GM18868 (cell line): ENCODE results near the gene PDE4B.
A peak's percentile ranks its signal among the peaks of the same experiment; 100 is the strongest.
"Not testable (repeated sequence)": the region's sequence is repeated elsewhere in the genome, so short reads cannot be mapped to it uniquely, and the experiment has no call there.

Experiments used
- ATAC-seq: cut with Tn5 transposase; IDR thresholded peaks from one replicate; pipeline ENCODE4 v1.9.1; 2021; ENCODE audit warnings: mild to moderate bottlenecking, moderate library complexity; ENCODE audit not compliant: unreplicated experiment

PDE4B gene

DNA sequence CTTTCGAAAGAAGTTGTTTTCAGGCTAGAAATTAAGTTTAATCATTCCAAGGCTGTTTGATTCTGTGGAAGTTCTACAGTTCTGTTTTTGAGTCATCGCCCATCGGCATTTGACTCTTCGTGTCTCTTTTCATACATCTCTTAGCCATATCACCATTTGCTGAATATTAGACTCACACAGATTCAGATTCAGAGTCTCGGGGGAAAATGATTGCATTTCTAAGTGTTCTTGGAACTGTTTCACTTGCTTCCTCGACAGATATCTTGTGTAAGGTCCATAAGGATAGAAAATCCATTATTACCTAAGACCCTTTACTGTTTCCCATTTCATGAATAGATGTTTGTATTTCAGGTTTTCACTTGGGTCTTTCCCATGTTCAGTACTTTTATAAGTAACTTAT lies 504.3 kb downstream of the PDE4B start:
- no peak for ATAC-seq

DNA sequence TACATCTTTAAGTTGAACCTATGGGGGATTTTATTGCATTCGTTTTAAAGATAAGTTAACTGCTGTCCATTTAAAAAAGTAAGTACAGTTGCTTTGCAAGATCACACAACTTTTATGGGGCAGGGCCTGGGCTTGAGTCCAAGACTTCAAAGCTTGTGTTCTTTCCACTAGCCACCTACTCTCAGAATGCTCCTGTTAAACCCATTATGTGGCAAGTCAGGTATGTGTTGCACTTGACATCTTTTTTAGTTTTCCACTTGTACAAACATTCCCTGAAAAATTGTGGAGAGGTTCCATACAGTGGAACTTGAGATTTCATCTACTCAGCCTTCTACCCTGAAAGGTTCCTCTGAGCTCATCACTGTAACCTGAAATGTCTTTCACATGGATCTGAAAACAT lies 505.8 kb downstream of the PDE4B start:
- ATAC-seq = no peak

DNA sequence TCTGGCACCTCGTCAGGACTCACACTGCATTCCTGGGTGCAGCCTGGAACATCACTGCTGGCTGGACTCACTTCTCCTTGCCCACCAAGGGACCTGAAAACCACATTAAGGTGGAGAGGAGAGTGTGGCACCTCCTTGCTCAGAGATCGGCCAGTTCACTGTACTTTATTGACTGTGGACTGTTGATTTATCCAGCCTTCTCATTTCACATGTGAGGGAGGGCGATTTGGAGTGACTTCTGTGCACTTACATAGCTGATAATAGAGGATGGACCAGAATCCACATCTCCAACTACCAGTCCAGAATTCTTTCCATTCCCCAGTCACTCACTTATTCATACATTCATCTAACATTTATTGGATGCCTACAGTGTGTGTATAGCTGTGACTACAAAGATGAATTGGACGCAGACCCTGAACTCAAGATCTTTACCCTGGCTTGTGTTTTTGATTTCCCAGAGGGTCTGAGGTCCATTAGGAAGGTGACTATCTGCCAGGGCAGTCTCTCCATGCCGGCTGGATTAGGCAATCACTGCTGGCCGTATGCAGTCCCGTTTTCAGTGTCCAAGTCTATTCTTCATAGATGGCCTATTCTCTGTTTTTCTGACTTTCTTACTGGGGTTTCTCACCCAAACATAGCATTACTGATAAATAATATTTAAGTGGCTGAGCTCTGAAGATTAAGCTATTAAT lies 507.7 kb downstream of the PDE4B start:
- no peak for ATAC-seq

DNA sequence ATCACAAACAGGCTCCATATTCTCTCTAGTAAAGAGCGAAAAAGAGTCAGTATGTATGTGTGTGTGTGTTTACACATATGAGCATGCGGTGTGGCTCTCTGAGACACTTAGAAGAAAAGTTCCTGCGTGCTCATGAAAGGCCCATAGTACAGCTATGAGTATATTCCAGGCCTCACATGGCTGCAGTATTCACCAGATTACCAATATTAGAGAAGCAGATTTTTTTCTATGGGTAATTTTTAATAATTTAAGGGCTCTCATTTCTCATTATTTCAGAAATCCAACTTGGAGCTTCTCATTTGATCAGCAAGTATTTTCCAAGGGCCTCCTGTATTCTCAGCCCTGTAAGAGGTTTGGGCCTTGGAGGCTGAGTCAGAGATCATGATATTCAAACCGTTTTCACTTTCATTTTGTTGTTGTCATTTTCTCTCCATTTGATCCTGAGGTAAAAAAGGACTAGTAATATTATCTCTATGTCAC lies 508.3 kb downstream of the PDE4B start:
- peak; percentile 77 for ATAC-seq

DNA sequence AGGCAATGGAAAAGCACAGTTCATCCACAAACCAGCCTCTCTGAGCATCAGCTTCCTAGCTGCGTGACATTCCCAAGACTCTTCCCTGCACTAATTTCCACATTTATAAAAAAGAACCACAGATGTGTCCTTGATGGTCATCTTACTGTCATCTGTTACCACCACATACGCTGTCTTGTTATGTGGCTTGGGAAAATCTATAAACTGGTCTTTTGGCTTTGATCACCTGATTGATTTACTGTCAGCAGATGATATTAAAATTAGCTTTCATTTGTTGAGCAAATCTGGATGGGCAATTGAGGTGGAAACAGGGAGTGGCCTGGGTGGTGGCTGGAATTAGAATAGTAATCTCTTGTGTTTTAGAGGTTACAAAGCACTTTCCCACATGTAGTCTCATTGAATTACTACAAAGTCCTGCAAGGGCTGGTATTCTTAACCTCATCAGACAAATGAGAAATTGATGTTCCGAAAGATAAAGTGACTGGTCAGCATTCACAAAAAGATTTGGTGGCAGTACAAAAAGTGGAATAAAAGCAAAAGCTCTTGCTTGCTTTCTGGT lies 509.6 kb downstream of the PDE4B start:
- ATAC-seq = no peak

DNA sequence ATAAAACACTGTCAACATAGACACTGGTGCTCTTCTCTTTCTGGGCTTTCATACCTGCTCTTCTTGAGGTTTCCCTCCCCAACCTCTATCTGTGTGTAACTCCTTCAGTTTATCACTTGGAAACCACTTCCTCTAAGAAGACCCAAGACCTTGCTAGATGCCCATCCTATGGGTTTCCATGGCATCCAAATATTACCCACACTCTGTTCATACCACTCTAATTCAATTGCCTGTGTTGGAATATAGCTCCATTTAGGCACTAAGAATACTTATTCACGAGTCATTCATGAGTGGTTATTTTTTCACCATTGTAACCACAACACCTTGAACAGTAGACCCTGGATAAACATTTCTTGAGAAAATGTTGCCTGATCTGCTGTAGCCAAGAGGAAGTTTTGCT lies 510.1 kb downstream of the PDE4B start:
- ATAC-seq = no peak

DNA sequence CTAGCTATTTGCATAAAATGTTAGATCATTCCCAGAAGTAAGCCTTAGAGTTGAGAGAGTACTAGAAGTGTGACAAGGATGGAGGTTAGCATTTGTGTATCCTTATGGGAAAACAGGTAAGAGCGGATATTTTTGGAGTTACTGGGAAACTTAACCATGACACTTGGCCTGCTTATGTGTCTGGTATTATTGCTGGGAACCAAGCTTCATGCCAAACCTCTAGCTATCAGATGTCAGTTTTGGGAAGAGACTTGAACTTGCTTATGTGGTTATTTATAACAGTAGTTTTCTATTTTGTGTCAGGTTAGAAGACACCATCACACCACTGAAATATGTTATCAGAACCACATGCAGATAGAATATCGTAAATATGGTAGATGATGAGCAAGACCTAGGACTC lies 511.0 kb downstream of the PDE4B start:
- ATAC-seq = no peak

DNA sequence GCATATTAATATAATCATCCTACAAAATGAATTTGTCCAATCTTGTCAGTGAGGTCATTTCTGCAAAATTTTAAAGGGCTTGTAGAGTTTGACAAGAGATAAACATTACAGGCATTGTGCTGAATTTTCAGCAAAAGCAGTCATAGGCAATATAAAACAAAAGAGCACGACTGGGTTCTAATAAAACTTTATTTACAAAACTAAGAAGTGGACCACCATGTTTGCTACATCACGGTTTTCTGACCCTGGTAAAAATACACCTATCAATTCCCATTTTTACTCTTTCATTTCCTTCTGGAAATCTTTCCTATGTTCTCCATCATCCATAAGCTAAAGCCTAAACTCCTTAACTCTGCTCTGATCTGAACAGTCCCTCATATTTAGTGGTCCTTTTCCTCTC lies 511.4 kb downstream of the PDE4B start:
- ATAC-seq = no peak

DNA sequence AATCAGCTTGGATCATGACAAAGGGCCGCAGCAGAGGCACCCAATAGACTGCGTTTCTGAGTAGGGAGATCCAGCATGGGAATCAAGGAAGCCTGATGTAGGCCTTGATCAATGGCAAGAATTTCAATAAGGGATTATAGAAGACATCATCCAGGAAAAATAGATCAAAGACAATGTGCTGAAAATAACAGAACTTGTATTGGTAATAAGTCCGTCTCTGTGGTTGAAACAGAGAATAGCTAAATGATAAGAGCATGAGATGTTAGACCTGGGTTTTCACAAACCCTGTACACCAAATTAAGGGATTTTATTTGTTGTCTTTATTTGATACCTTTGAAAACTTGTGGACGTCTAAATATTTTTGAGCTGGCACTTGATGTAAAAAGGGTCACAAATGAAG lies 513.2 kb downstream of the PDE4B start:
- ATAC-seq = peak; percentile 75

DNA sequence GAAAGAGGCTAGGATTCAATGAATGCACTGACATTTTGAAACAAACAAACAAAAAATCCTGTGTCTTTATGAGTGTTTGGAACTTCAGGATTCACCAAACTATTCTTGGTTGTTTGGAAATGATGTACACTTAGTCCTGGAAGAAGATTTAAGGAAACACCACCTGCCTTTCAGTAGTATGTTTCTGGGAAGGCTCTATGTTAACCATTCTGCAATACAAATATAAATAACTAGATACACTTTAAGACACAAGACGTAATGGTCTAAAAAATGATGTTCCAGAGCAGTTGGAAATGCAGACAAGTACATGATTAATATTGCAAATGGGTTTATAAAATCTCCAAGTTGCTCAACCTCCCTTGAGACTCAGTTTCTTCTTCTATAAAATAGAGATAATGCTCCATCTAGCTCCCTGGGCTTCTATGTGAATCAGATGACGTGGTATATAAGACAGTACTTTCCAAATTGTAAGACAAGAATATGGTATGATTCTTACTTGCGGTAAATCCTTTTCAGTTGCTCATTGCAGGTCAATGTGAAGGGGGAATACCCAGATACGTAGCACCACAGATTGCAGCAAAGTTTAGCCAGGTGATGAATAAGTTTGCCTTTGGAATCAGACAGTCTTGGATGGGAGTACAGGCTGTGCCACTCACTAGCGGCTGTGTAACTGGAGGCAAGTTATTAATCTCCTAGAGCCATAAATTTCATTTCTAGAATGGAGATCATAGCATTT lies 516.5 kb downstream of the PDE4B start:
- ATAC-seq = no peak

DNA sequence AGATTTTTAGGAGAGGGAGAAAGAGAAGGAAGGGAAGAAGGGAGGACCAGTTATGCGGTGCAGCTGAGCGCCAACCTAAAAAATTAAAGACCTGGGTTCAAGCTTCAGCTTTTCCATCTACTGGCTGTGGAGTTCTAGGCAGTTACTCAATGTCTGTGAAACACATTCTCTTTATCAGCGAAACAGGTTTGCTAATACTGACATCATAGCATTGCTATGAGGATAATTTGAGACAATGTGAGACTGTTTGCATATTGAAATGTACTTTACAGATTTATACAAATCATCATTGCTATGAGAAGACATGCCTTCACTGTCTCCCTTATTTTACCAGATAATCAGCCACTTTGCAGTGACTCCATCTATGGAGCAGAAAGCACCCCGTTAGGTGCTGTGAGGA lies 518.4 kb downstream of the PDE4B start:
- no peak for ATAC-seq

DNA sequence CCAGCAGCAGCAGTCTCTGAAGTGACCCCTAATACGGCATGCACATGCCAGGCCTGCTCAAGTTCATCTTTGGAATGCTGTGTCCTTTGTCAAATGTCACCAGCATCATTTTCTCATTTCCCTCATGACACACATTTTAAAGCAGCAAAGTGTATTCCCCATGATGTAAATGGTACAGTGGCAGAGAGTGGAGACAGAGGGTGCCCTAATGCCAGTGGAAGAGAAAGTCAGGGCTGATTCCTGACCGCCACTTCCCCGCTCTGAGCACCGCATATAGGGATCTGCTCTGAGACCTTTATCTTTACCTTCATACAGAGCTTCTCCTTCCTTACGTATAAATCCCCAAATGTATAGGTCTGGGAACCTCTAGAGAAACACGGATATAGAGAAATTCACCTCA lies 518.9 kb downstream of the PDE4B start:
- no peak for ATAC-seq

DNA sequence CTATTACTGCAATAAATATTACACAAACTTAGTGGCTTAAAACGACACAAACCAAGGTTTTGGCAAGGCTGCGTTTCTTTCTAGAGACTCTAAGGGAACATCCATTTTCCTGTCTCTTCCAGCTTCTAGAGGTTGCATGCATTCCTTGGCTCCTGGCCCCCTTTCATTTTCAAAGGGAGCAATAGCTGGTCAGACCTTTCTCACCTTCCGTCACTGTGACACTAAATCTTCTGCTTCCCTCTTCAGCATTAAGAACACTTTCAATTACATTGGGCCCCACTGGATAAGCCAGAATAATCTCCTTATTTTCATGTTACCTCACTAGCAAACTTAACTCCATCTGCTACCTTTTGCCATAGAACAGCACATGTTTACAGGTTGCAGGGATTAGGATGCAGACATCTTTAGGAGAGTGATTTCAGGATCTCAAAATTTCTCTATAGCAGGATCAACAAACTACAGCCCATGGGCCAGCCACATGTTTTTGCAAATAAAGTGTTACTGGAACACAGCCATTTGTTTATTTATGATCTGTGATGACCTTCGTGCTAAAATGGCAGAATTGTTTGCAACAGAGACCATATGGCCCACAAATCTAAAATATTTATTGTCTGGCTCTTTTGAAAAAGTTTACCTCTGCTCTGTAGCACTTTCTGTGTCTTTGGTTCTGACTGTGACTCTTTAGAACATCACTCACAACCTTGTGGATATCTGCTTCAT lies 519.7 kb downstream of the PDE4B start:
- ATAC-seq = no peak

DNA sequence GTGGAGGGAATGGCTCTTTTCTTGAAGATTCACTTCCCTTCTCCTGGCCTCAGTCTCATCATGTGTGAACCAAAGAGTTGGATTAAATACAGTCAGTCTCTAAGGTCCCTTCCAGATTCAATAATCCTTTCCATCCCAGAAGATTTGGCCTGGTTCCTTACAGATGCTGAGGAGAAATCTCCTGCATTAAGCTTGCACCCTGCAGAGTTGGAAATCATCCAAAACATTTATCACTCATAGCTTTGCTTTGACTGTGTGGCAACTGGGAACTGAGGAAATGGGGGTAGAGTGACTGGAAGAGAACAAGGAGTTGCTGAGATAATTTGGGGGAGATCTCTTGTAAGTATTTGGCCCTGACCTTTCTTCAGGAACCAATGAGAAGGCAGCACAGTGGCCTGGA lies 520.7 kb downstream of the PDE4B start:
- no peak for ATAC-seq

DNA sequence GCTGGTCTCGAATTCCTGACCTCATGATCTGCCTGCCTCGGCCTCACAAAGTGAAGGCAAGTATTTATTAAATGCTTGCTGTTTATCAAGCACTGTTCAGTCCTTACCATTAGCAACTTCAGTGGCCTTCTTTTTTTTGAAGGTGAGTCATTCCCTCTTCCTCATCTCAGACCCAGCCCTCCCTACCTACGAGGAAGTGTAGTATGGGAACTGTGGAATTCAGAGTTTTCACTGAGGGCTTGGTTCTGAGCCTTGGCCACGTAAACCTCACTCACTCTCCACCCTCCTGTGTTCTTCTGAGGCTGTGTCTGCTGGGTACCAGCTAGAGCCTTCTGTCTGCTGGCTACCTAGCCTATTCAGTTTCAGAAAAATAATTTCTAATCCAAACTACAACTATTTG lies 523.0 kb downstream of the PDE4B start:
- ATAC-seq = no peak

DNA sequence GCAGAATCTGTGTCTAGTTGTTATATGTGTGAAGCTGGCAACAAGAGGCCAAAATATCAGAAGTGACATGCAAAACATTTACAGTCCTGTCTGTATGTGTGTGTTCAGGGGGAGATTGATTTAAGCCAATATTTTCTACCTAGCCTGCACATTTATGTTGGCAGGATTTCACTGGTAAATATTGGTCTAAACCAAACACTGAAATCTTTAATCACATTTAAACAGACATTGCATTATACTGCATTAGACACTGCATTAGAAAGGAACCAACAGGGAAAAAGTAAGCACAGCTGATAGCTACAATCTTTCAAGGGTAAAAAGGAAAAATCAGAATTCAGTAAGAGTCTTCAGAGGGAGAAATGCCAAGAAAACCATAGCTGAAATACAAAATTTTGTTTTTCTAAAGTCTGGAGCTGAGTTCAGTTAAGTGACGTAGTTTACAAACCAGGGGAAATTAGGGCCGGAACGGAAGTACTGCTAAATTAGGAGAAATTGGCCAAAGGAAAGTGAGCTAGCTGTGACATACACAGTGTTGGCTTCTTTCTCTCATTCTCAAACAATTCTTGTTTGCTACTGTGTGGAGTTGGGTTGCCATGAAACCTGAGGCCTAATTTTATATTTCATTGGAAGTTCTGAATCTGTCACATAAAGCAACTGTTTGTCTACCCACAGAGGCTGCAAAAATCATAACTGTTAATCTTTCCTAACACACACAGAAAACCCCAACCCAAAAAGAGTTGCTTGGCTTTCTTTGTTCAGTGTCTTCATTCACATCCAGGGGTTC lies 524.0 kb downstream of the PDE4B start:
- peak; percentile 51 for ATAC-seq

DNA sequence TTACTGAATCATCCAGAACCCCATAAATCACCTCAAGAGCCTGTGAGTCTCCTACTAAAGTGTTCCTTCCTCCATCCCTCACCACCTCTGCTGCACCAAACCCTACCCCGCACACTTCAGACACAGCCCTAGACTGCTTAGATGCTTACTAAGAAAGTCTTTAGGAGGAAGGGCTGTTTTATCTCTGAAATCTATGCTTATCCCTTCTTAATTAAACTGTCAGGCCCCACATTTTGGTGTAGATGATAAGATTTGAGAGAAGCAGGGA lies 524.5 kb downstream of the PDE4B start:
- ATAC-seq = peak; percentile 14

DNA sequence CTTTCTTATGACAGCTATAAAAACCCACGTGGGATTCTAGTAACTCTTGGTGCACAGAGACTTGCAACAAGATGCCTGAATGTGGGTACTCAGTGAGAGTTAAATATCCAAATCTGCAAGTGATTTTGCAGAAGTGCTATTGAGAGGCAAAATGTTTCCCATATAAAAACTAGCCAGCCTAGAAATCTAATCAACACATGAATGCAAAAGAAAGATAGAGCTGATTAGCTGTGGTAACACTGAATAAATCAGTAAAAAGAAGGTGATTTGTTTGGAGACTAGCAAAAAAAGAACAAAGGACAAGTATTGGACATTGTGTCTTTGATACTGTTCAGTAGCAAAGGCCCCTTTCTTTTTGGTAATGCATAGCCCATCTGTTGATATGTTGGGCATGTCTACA lies 527.5 kb downstream of the PDE4B start:
- no peak for ATAC-seq

DNA sequence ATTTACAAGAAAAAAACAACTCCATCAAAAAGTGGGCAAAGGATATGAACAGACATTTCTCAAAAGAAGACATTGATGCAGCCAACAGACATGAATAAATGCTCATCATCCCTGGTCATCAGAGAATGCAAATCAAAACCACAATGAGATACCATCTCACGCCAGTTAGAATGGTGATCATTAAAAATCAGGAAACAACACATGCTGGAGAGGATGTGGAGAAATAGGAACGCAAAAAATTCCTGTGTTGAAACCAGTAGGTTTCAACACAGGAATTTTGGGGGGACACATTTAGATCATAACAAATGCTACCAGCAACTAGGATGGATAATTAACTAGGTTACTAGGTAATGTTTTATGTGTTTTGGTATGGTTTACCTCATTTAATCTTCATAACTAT lies 529.8 kb downstream of the PDE4B start:
- ATAC-seq = not testable (repeated sequence)

DNA sequence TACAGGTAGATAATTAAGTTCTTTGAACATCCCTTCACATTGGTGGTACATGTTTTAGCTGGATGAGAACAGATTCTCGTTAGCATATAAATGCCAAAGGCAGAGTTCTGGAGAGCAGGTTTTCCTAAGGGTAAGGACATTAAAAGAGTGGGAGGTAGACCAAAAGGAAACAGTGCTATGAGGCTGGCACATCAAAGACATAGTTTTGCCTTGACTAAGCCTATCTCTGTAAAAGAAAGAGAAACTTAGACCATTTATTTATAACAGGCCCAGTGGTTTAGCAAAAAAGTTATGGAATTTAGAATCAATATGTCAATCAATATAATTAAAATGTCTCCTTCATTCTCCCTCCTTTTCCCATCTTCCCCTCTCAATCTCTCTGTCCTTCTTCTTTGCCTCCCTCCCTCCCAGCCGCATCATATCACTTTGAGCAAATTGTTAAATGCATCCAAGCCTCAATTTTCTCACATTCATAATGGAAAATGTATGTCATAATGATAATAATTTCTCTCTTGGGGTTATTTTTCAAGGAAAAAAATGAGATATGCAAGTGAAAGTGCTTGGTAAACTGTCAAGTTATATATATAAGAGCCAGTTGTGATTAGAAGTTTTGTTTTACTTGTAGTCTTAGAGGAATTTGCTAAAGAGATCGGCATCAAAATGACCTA lies 531.4 kb downstream of the PDE4B start:
- no peak for ATAC-seq
